Left ventricle myocardium superior (tissue), 1 donor: ENCODE data around the gene CLIP1. TPM values are rescaled to one million over a fixed set of nuclear protein-coding genes. Genes with fewer than 3 reads are reported as not detected.
A peak's percentile ranks its signal among the peaks of the same experiment; 100 is the strongest.
"Not testable (repeated sequence)": the region's sequence is repeated elsewhere in the genome, so short reads cannot be mapped to it uniquely, and the experiment has no call there.

ENCODE experiments used
- ATAC-seq: fragments of 200-7000 bp; cut with Tn5 transposase; one replicate; pipeline ENCODE4 v1.9.1; 2020; ENCODE audit warnings: mild to moderate bottlenecking, moderate library complexity
- DNase-seq: peaks from one replicate; pipeline ENCODE4 v3.0.0-alpha.2; 2020
- intact Hi-C: fragments of 100-400 bp; cut with micrococcal nuclease; formaldehyde crosslinking; loops from one replicate; pipeline ENCODE4 v1.11.0; 2022
- total RNA-seq: library from RNA; stranded (reverse); fragmentation: NEBNext Ultra II Directional; extraction: Animal tissue kit (Norgen Biotek cat#: 25700); gene quantifications from one replicate; pipeline ENCODE4 v1.2.1, GENCODE V29; 2021
- donor health status: DM: no; HTN: yes; CAD: no; lungs with severe emphysema.

Gene CLIP1
- total RNA-seq, 1 donor from 2014 or later = 93.3 TPM

GRCh38 chr12:122403115-122403770, 19.2 kb downstream of the CLIP1 start:
- DNase-seq = no peak
- no peak for ATAC-seq
- intact Hi-C loops = no loop called here

- ATAC-seq = no peak
- DNase-seq = no peak
- intact Hi-C loops = no loop called here
Measured at GRCh38 chr12:122402264-122402663, 20.2 kb downstream of the CLIP1 start.

- peak; percentile 91 for ATAC-seq
- peak; percentile 52 for DNase-seq
- intact Hi-C loops = loop anchor here (2.0 kb wide), 1 partner anchor 71 kb away; no protein-coding TSS in a partner anchor
Measured at GRCh38 chr12:122399592-122400373, 22.7 kb downstream of the CLIP1 start.

DNA sequence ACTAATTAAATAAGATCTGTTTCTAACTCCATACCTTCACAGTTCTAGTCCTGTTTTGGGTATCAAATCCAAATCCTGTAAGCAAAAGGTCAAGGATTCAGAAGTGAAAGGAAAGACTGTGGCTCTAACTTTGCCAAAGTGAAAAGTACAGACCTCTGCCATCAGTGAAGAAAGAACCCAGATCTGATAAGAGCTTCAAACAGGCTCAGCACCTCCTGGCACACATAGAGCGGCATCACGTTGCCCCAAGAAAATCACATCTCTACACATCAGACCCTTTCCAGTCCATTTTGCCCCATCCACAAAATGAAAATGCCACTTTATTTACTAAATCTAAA, 23.2 kb downstream of the CLIP1 start:
- no peak for DNase-seq
- intact Hi-C loops = loop anchor here (2.0 kb wide), 1 partner anchor 72 kb away; no protein-coding TSS in a partner anchor
- ATAC-seq = peak; percentile 9

- intact Hi-C loops = loop anchor here (2.0 kb wide), 1 partner anchor 73 kb away; no protein-coding TSS in a partner anchor
- not testable (repeated sequence) for ATAC-seq, DNase-seq
Measured at GRCh38 chr12:122397981-122398380, 24.5 kb downstream of the CLIP1 start.

DNA sequence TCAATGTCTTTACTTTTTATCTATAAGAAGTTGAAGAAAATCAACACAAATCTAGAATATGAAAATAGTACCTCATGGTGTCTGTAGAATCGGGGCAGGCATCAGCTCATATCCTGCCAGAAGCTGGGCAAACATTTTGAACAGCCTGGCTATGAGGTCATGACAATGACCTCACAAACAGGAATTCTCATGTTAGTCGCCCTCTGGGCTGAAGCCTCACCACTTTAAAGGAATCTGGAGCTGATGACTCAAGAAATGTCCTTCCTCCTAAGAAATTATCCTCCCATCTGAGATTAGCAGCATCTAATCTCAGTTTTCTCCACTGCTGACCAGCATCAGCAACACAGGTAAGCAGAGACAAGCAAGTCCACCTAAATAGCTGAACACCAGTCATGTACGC, 27.1 kb downstream of the CLIP1 start:
- no peak for DNase-seq
- intact Hi-C loops = no loop called here

GRCh38 chr12:122394626-122395194, 27.8 kb downstream of the CLIP1 start:
- ATAC-seq = peak; percentile 31

More for the DNA sequence above, 27.1 kb downstream of the CLIP1 start:
- no peak for ATAC-seq

GRCh38 chr12:122393817-122394216, 28.7 kb downstream of the CLIP1 start:
- DNase-seq = no peak
- ATAC-seq = no peak
- intact Hi-C loops = no loop called here

More at GRCh38 chr12:122394626-122395194, 27.8 kb downstream of the CLIP1 start:
- peak; percentile 45 for DNase-seq
- intact Hi-C loops = no loop called here

DNA sequence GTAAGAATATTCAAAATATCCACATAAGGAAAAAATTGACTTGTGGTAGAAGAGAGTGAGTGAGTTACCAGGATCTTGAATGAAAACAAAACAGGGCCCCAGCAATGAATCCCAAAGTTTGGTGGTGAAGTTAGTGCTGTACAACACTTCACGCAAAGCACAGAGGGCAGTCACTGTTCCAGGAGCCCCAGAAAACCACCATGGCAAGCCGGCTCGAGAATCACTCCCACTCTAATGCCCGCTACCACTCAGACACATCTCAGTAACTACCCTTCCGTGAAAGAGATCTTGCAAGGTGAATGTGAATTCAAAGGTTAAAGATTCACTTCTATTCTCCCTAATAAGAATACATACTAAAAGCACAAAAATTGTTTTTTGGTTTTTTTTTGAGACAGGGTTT, 30.1 kb downstream of the CLIP1 start:
- intact Hi-C loops = no loop called here
- ATAC-seq = no peak
- DNase-seq = no peak

- ATAC-seq = peak; percentile 74
- DNase-seq = peak; percentile 61
- intact Hi-C loops = no loop called here
Measured at GRCh38 chr12:122389677-122390076, 32.8 kb downstream of the CLIP1 start.

DNA sequence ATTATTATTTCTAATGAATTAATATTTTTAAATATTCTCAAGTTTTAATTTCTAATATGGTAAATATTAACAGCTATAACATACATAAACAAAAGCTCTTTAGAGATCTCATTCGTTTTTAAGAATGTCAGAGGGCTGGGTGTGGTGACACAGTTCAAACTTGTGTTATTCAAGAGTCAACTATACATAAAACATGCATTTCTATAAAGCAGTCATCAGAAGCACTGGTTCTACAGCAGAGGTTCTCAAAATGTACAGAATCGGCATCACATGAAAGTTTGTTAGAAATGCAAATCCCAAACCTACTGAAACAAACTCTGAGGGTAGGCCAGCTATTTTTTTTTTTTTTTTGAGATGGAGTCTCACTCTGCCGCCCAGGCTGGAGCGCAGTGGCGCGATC, 34.6 kb downstream of the CLIP1 start:
- intact Hi-C loops = no loop called here
- no peak for DNase-seq
- ATAC-seq = no peak

GRCh38 chr12:122385171-122386016, 37.1 kb downstream of the CLIP1 start:
- intact Hi-C loops = no loop called here
- no peak for ATAC-seq
- no peak for DNase-seq

GRCh38 chr12:122382919-122383350, 39.5 kb downstream of the CLIP1 start:
- ATAC-seq = peak; percentile 37

GRCh38 chr12:122381021-122381420, 41.4 kb downstream of the CLIP1 start:
- intact Hi-C loops = no loop called here
- DNase-seq (no peak), ATAC-seq (no peak)

More at GRCh38 chr12:122382919-122383350, 39.5 kb downstream of the CLIP1 start:
- DNase-seq = no peak
- intact Hi-C loops = no loop called here

DNA sequence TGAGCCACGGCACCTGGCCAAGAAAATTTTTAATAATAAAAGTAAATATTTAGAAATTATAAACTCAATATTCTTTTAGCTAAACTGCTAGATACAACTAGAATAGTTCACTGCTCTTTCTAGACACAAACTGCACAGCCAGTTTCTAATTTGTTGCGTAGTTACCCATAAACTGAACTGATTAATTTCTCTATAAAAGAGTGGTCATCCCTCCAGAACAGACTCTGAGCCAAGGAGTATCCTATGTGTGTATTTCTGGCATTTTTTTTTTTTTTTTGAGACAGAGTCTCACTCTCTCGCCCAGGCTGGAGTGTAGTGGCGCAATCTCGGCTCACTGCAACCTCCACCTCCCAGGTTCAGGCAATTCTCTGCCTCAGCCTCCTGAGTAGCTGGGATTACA, 45.7 kb downstream of the CLIP1 start:
- intact Hi-C loops, DNase-seq, ATAC-seq: not testable (repeated sequence)

GRCh38 chr12:122374707-122375106, 47.8 kb downstream of the CLIP1 start:
- intact Hi-C loops = no loop called here
- DNase-seq (no peak), ATAC-seq (peak; percentile 83)

DNA sequence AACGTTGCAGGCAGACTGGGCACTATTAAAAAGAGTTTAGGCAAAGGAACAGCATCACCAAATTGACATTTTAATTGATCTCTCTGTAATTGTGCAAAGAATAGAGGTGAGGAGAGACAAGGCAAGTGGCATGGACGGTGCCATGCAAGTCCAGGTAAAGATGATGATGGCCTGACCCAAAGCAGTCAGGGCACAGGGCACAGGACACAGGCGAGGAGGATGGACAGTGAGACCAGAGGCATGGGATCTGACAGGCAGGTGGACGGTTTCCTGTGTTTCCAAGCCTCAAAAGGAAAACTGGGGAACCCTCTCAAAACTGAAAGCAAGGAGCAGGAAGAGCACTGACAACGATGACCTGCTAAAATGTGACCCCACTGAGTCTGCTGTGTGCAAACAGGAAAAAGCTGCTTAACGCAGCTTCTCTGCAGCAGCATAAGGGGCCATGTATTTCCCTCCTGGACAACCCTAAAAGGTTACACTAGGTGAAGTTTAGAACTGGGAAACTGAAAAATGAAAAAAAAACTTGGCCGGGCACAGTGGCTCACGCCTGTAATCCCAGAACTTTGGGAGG, 50.9 kb downstream of the CLIP1 start:
- intact Hi-C loops = no loop called here
- ATAC-seq = no peak
- no peak for DNase-seq

GRCh38 chr12:122368361-122369073, 54.0 kb downstream of the CLIP1 start:
- intact Hi-C loops = no loop called here
- ATAC-seq (peak; percentile 23), DNase-seq (no peak)
